ENCODE data around the gene L1CAM. TPM values are rescaled to one million over a fixed set of nuclear protein-coding genes. Genes with fewer than 3 reads are reported as not detected.

Gene L1CAM
- total RNA-seq, 3 donors from 2014 or later (not counting 1 experiment from before 2014, with no cell fraction given) = 0.23 to 0.98 TPM; not detected in 1

- WGBS (ENCODE audit: insufficient coverage) = 85% methylated on average over 3 of the region's 3 CpGs
- intact Hi-C loops (cut with micrococcal nuclease) = no loop called here
Observed at GRCh38 chrX:153853180-153853901, 32.6 kb downstream of the L1CAM start.

DNA sequence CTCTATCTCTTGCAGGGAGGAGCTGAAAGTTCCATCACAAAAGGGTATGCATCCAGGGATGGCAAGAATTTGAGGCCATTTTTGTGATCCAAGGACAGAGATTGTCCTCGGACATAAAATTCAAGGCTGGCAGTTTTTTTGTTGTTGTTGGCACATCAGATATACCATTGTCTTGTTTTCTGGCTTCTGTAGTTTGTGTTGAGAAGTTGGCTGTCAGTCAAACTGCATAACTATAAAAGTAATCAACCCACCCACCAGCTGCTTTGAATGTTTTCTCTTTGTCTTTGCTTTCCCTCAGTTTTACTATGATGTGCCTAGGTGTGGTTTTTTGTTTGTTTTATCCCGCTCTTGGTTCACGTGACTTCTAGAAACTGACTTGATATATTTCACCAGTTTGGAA, 34.0 kb downstream of the L1CAM start:
- Histone ChIP-seq H3K36me3 (ENCODE audit: control insufficient read depth, insufficient read depth, low read length) (no peaks in the 10 kb centered on the region), H3K9me3 (ENCODE audit: control insufficient read depth, insufficient read depth, low read length) (no peaks in the 10 kb centered on the region), H3K4me1 (ENCODE audit: control insufficient read depth, insufficient read depth, low read length) (peaks cover 7% of the 10 kb centered on the region), H3K27ac (ENCODE audit: low read length) (no peak overlapping the region), H3K4me3 (ENCODE audit: low read length) (no peak overlapping the region), H3K27me3 (ENCODE audit: control insufficient read depth, insufficient read depth, low read length) (no peaks in the 10 kb centered on the region)
- TF ChIP-seq, protein P1, sequence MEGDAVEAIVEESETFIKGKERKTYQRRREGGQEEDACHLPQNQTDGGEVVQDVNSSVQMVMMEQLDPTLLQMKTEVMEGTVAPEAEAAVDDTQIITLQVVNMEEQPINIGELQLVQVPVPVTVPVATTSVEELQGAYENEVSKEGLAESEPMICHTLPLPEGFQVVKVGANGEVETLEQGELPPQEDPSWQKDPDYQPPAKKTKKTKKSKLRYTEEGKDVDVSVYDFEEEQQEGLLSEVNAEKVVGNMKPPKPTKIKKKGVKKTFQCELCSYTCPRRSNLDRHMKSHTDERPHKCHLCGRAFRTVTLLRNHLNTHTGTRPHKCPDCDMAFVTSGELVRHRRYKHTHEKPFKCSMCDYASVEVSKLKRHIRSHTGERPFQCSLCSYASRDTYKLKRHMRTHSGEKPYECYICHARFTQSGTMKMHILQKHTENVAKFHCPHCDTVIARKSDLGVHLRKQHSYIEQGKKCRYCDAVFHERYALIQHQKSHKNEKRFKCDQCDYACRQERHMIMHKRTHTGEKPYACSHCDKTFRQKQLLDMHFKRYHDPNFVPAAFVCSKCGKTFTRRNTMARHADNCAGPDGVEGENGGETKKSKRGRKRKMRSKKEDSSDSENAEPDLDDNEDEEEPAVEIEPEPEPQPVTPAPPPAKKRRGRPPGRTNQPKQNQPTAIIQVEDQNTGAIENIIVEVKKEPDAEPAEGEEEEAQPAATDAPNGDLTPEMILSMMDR (IDR thresholded peaks at IDR 0.05) = no peak
- Mint-ChIP-seq H3K9me3 (no peaks in the 10 kb centered on the region), H3K4me1 (peaks cover 0 to 7% of the 10 kb centered on the region in 2 donors), H3K36me3 (no peaks in the 10 kb centered on the region), H3K4me3 (no peak overlapping the region), H3K27me3 (ENCODE audit: low read depth in 2 of 2) (peaks cover 8 to 21% of the 10 kb centered on the region in 2 donors), H3K27ac (no peak overlapping the region)
- DNase-seq (no peak), ATAC-seq (no peak)
- intact Hi-C loops (cut with micrococcal nuclease) = no loop called here
- WGBS (ENCODE audit: insufficient coverage) = 89% methylated on average over 1 of the region's 3 CpGs

More at GRCh38 chrX:153853180-153853901, 32.6 kb downstream of the L1CAM start:
- Mint-ChIP-seq H3K36me3 (no peaks in the 10 kb centered on the region), H3K4me1 (peaks cover 5 to 15% of the 10 kb centered on the region in 2 donors), H3K27me3 (ENCODE audit: low read depth in 2 of 2) (peaks cover 11 to 15% of the 10 kb centered on the region in 2 donors), H3K9me3 (no peaks in the 10 kb centered on the region), H3K4me3 (no peak overlapping the region), H3K27ac (no peak overlapping the region)
- peaks cover 15% of the 10 kb centered on the region for H3K4me1 ChIP-seq (ENCODE audit: control insufficient read depth, insufficient read depth, low read length)
- TF ChIP-seq, protein P1 (IDR thresholded peaks at IDR 0.05) = no peak
- no peaks in the 10 kb centered on the region for H3K27me3 ChIP-seq (ENCODE audit: control insufficient read depth, insufficient read depth, low read length)
- ATAC-seq = no peak
- H3K9me3 ChIP-seq (ENCODE audit: control insufficient read depth, insufficient read depth, low read length) = no peaks in the 10 kb centered on the region
- no peak overlapping the region for H3K27ac ChIP-seq (ENCODE audit: low read length)
- H3K36me3 ChIP-seq (ENCODE audit: control insufficient read depth, insufficient read depth, low read length) = no peaks in the 10 kb centered on the region
- H3K4me3 ChIP-seq (ENCODE audit: low read length) = no peak overlapping the region
- DNase-seq = no peak

DNA sequence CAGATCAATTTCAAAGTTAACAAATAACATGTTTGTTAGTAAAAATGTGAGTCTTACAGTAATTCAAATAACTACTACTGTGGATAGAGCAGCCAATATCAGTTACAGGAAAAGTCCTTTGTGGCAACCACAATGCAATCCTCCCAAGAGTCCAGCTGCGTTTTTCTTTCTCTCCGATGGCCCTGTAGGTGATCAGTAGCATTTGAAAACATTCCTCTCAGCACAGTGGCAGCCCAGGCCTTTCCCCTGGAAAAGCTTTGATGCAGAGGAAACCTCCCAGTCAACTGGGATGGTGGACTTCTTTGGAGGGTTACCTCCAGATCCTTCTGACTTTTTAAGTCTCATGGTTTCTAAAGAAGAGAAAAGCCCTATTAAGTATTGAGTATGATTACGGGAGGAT, 37.6 kb downstream of the L1CAM start:
- H3K9me3 ChIP-seq (ENCODE audit: control insufficient read depth, insufficient read depth, low read length) = no peaks in the 10 kb centered on the region
- no peak for ATAC-seq
- intact Hi-C loops (cut with micrococcal nuclease) = no loop called here
- Mint-ChIP-seq H3K27me3 (ENCODE audit: low read depth in 2 of 2) (peaks cover 12 to 41% of the 10 kb centered on the region in 2 donors), H3K36me3 (no peaks in the 10 kb centered on the region), H3K4me1 (no peaks in the 10 kb centered on the region), H3K9me3 (no peaks in the 10 kb centered on the region), H3K27ac (no peak overlapping the region), H3K4me3 (no peak overlapping the region)
- no peak overlapping the region for H3K4me3 ChIP-seq (ENCODE audit: low read length)
- H3K36me3 ChIP-seq (ENCODE audit: control insufficient read depth, insufficient read depth, low read length) = no peaks in the 10 kb centered on the region
- no peaks in the 10 kb centered on the region for H3K27me3 ChIP-seq (ENCODE audit: control insufficient read depth, insufficient read depth, low read length)
- WGBS (ENCODE audit: insufficient coverage) = 69% methylated on average over 3 of the region's 3 CpGs
- DNase-seq = no peak
- H3K4me1 ChIP-seq (ENCODE audit: control insufficient read depth, insufficient read depth, low read length) = no peaks in the 10 kb centered on the region
- no peak overlapping the region for H3K27ac ChIP-seq (ENCODE audit: low read length)
- TF ChIP-seq, protein P1 (IDR thresholded peaks at IDR 0.05) = no peak

- H3K36me3 ChIP-seq (ENCODE audit: control insufficient read depth, insufficient read depth, low read length) = no peaks in the 10 kb centered on the region
- no peak for DNase-seq
- no peak for ATAC-seq
- intact Hi-C loops (cut with micrococcal nuclease) = no loop called here
- H3K27me3 ChIP-seq (ENCODE audit: control insufficient read depth, insufficient read depth, low read length) = no peaks in the 10 kb centered on the region
- no peaks in the 10 kb centered on the region for H3K4me1 ChIP-seq (ENCODE audit: control insufficient read depth, insufficient read depth, low read length)
- H3K4me1 Mint-ChIP-seq = no peaks in the 10 kb centered on the region
- H3K27me3 Mint-ChIP-seq (ENCODE audit: low read depth in 2 of 2) = peaks cover 6 to 38% of the 10 kb centered on the region in 2 donors
- no peaks in the 10 kb centered on the region for H3K36me3 Mint-ChIP-seq
- no peak overlapping the region for H3K27ac ChIP-seq (ENCODE audit: low read length)
- TF ChIP-seq, protein P1 (IDR thresholded peaks at IDR 0.05) = no peak
- no peak overlapping the region for H3K4me3 ChIP-seq (ENCODE audit: low read length)
- WGBS (ENCODE audit: insufficient coverage) = no CpG with 5 or more reads among the region's 3 CpGs
- no peak overlapping the region for H3K27ac Mint-ChIP-seq
- H3K9me3 ChIP-seq (ENCODE audit: control insufficient read depth, insufficient read depth, low read length) = no peaks in the 10 kb centered on the region
- H3K9me3 Mint-ChIP-seq = no peaks in the 10 kb centered on the region
- H3K4me3 Mint-ChIP-seq = no peak overlapping the region
Observed at GRCh38 chrX:153845842-153846241, 40.1 kb downstream of the L1CAM start.

Data from natural killer cell (primary cell).